Nephron (organoid): ENCODE data around the gene SGCD.
A peak's percentile ranks its signal among the peaks of the same experiment; 100 is the strongest.

ENCODE experiments used
- H3K27ac Mint-ChIP-seq, 3 experiments: 2 replicates each; pipeline ENCODE4 v1.8.0; 2020; ENCODE audit warnings: mixed read lengths in 3 of 3, mild to moderate bottlenecking in 2 of 3, moderate library complexity in 1 of 3
- H3K27me3 Mint-ChIP-seq: 2 replicates; pipeline ENCODE4 v1.8.0; 2021; ENCODE audit warnings: low read depth, mild to moderate bottlenecking, moderate library complexity, mixed read lengths
- H3K36me3 Mint-ChIP-seq: 2 replicates; pipeline ENCODE4 v1.8.0; 2020; ENCODE audit warnings: low read depth, mixed read lengths
- H3K4me1 Mint-ChIP-seq: 2 replicates; pipeline ENCODE4 v1.8.0; 2020; ENCODE audit warnings: mixed read lengths
- H3K4me3 Mint-ChIP-seq, 3 experiments: 2 replicates each; pipeline ENCODE4 v1.8.0; 2020; ENCODE audit warnings: mild to moderate bottlenecking in 3 of 3, mixed read lengths in 3 of 3, moderate library complexity in 2 of 3
- H3K9me3 Mint-ChIP-seq: 2 replicates; pipeline ENCODE4 v1.8.0; 2020; ENCODE audit warnings: mixed read lengths
- CTCF ChIP-seq, 3 experiments: fragments of 200-600 bp; sonication (generic); IDR thresholded peaks; one replicate each; pipeline ENCODE4 v1.5.0; 2021; ENCODE audit warnings: antibody characterized with exemption in 3 of 3; ENCODE audit not compliant: unreplicated experiment in 3 of 3

The SGCD gene

GRCh38 chr5:156378159-156378558, 51.2 kb downstream of the SGCD start:
- Mint-ChIP-seq H3K4me3 (no peak overlapping the region), H3K27me3 (no peaks in the 10 kb centered on the region), H3K27ac (no peak overlapping the region), H3K9me3 (no peaks in the 10 kb centered on the region), H3K4me1 (peaks cover 26% of the 10 kb centered on the region), H3K36me3 (no peaks in the 10 kb centered on the region)
- no peak for TF ChIP-seq CTCF (IDR thresholded peaks at IDR 0.05; ENCODE audit: unreplicated experiment in 3 of 3)

GRCh38 chr5:156379206-156379605, 52.2 kb downstream of the SGCD start:
- Mint-ChIP-seq H3K36me3 (no peaks in the 10 kb centered on the region), H3K27ac (no peak overlapping the region), H3K4me1 (peaks cover 35% of the 10 kb centered on the region), H3K27me3 (no peaks in the 10 kb centered on the region), H3K4me3 (no peak overlapping the region), H3K9me3 (no peaks in the 10 kb centered on the region)
- TF ChIP-seq CTCF (IDR thresholded peaks at IDR 0.05; ENCODE audit: unreplicated experiment in 3 of 3), result no peak

DNA sequence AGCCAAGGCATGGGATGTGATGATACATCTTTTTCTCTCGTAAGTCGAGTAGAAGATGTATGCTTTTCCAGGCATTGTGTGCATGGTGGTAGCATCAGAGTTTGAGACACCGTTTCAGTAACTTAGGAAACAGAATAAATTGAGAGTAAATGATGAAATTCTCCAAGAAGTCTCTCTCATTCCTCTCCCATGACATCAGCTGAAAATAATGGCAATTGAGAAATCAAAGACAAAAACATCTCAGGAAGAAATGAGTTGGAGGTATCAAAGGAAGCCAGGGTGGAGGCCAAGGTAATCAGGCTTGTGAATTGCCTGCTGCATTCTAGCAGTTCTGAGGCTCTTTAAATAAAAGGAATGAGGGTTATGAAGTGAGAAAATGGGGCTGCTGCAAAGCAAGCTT, 53.9 kb downstream of the SGCD start:
- TF ChIP-seq CTCF (IDR thresholded peaks at IDR 0.05; ENCODE audit: unreplicated experiment in 3 of 3), result no peak
- Mint-ChIP-seq H3K36me3 (no peaks in the 10 kb centered on the region), H3K4me3 (no peak overlapping the region), H3K27ac (no peak overlapping the region), H3K9me3 (no peaks in the 10 kb centered on the region), H3K4me1 (peaks cover 46% of the 10 kb centered on the region), H3K27me3 (peaks cover 4% of the 10 kb centered on the region)

DNA sequence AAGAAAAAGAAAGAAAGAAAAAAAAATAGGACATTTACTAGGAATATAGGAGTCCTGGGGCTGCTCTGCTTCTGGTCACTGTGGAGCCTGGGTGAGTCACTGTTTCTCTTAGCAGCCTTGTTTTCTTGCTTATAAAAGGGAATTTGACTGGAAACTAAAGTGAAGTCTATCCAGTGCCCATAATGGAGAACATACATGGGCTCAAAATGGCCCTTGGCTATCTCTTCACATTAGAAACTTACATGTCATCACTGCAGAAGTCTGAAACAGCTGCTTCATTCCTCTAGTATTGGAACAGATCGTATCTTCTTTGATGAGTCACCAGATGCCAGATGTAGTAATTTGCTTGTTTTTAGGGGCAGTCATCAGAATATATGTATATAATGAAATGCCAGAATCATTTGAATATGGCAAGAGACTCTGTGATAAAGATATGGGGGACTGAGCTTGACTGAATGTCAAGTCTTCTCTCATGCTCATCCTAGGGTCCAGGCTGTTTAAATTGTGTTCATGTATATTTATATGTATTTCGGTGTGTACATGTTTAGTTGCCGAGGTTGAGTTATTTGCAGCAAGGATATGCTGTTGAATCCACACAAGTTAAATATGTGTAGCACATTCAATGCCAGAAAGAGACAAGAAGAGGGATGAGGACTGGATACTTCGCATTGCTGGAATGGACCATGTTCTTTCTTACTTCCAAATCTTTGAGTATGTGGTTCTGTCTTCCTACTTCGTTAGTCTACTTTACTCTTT, 56.7 kb downstream of the SGCD start:
- Mint-ChIP-seq H3K27ac (no peak overlapping the region), H3K9me3 (no peaks in the 10 kb centered on the region), H3K4me3 (no peak overlapping the region), H3K27me3 (peaks cover 4% of the 10 kb centered on the region), H3K36me3 (no peaks in the 10 kb centered on the region), H3K4me1 (peaks cover 57% of the 10 kb centered on the region)
- TF ChIP-seq CTCF (IDR thresholded peaks at IDR 0.05; ENCODE audit: unreplicated experiment in 3 of 3), result no peak

- Mint-ChIP-seq H3K4me3 (no peak overlapping the region), H3K9me3 (no peaks in the 10 kb centered on the region), H3K27ac (peak overlapping the region in 2 of 3 experiments; percentile 51 to 57)
Observed at GRCh38 chr5:156385416-156385815, 58.5 kb downstream of the SGCD start.

More at GRCh38 chr5:156385416-156385815, 58.5 kb downstream of the SGCD start:
- H3K36me3 Mint-ChIP-seq, result no peaks in the 10 kb centered on the region
- TF ChIP-seq CTCF (IDR thresholded peaks at IDR 0.05; ENCODE audit: unreplicated experiment in 3 of 3), result no peak
- H3K4me1 Mint-ChIP-seq, result peaks cover 65% of the 10 kb centered on the region
- peaks cover 4% of the 10 kb centered on the region for H3K27me3 Mint-ChIP-seq
